Lower lobe of right lung (tissue), 2 donors: ENCODE results near the gene POU1F1. TPM values are rescaled to one million over a fixed set of nuclear protein-coding genes. Genes with fewer than 3 reads are reported as not detected.

Experiments used
- ATAC-seq, 2 donors: fragments of 200-7000 bp; cut with Tn5 transposase; one replicate each; pipeline ENCODE4 v1.9.1; 2020 to 2022; ENCODE audit warnings: mild to moderate bottlenecking in 2 of 2, moderate library complexity in 2 of 2
- DNase-seq: peaks from one replicate; pipeline ENCODE4 v3.0.0-alpha.2; 2020
- H3K27ac ChIP-seq: fragments of 200-600 bp; one replicate; pipeline ENCODE4 v1.8.0; 2022
- H3K27me3 ChIP-seq: fragments of 200-600 bp; one replicate; pipeline ENCODE4 v1.8.0; 2022; ENCODE audit warnings: low read depth
- H3K36me3 ChIP-seq: fragments of 200-600 bp; one replicate; pipeline ENCODE4 v1.8.0; 2022; ENCODE audit warnings: mild to moderate bottlenecking
- H3K4me1 ChIP-seq: fragments of 200-600 bp; one replicate; pipeline ENCODE4 v1.8.0; 2022
- H3K4me3 ChIP-seq: fragments of 200-600 bp; one replicate; pipeline ENCODE4 v1.8.0; 2022; ENCODE audit warnings: mild to moderate bottlenecking
- H3K9me3 ChIP-seq: fragments of 200-600 bp; one replicate; pipeline ENCODE4 v1.8.0; 2022
- intact Hi-C: fragments of 100-400 bp; cut with DNase I; formaldehyde crosslinking; loops from one replicate; pipeline ENCODE4 v1.11.0; 2022
- long read RNA-seq: library from polyadenylated mRNA; unstranded; transcript quantifications from one replicate; pipeline ENCODE4 v2.0.0, GENCODE V29; 2021
- total RNA-seq: library from RNA; stranded (reverse); fragmentation: NEBNext Ultra II Directional; extraction: Animal tissue kit (Norgen Biotek cat#: 25700); gene quantifications from one replicate; pipeline ENCODE4 v1.2.1, GENCODE V29; 2021
- TF ChIP-seq, protein P1 (sequence below): fragments of 200-600 bp; IDR thresholded peaks from one replicate; pipeline ENCODE4 v1.8.0; 2022; ENCODE audit warnings: antibody characterized with exemption, mild to moderate bottlenecking
- donor health status: DM: no; HTN: yes; CAD: no; lungs with severe emphysema.

Gene POU1F1, protein sequence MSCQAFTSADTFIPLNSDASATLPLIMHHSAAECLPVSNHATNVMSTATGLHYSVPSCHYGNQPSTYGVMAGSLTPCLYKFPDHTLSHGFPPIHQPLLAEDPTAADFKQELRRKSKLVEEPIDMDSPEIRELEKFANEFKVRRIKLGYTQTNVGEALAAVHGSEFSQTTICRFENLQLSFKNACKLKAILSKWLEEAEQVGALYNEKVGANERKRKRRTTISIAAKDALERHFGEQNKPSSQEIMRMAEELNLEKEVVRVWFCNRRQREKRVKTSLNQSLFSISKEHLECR
- total RNA-seq = not detected
- long read RNA-seq = 0 reads

GRCh38 chr3:87276484-87276883 is at the start of gene POU1F1:
Gene POU1F1, minus strand, starts transcription at chr3:87276584. Its CDS starts 122 bp downstream, at chr3:87276462.
- intact Hi-C loops = no loop called here
- TF ChIP-seq, protein P1, sequence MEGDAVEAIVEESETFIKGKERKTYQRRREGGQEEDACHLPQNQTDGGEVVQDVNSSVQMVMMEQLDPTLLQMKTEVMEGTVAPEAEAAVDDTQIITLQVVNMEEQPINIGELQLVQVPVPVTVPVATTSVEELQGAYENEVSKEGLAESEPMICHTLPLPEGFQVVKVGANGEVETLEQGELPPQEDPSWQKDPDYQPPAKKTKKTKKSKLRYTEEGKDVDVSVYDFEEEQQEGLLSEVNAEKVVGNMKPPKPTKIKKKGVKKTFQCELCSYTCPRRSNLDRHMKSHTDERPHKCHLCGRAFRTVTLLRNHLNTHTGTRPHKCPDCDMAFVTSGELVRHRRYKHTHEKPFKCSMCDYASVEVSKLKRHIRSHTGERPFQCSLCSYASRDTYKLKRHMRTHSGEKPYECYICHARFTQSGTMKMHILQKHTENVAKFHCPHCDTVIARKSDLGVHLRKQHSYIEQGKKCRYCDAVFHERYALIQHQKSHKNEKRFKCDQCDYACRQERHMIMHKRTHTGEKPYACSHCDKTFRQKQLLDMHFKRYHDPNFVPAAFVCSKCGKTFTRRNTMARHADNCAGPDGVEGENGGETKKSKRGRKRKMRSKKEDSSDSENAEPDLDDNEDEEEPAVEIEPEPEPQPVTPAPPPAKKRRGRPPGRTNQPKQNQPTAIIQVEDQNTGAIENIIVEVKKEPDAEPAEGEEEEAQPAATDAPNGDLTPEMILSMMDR = no peak
- H3K4me3 ChIP-seq = no peak within 1 kb of the TSS

DNA sequence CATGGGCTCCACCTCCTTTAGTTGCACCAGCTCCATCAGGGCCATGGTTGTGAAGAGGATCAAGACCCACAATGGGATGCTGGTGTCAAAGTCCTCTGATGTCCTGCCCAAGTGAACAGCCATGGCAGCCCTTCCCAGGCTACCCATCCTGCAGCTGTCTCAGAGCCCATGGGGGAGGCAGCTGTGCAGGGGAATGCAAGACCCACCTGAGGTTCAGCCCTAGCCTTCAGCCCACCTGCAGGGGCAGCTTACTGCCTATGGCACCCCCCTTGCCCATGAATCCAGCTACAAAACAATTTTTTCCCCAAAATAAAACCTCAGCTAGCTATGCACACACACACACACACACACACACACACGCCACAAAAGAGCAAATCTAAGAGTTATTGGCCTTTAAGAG is 48.2 kb upstream of the POU1F1 start:
- H3K4me1 ChIP-seq = no peaks in the 10 kb centered on the region
- H3K27ac ChIP-seq = no peak overlapping the region
- no peaks in the 10 kb centered on the region for H3K9me3 ChIP-seq
- no peaks in the 10 kb centered on the region for H3K36me3 ChIP-seq
- intact Hi-C loops = no loop called here
- no peaks in the 10 kb centered on the region for H3K27me3 ChIP-seq
- ATAC-seq (peak in 1 of 2 donors; percentile 11), DNase-seq (no peak)
- H3K4me3 ChIP-seq = no peak overlapping the region
- TF ChIP-seq, protein P1 = no peak

More at GRCh38 chr3:87276484-87276883, at the start of gene POU1F1:
- Histone ChIP-seq H3K27ac (no peak within 1 kb of the TSS), H3K4me1 (no peaks in the 10 kb centered on the region), H3K9me3 (no peaks in the 10 kb centered on the region), H3K27me3 (no peaks in the 10 kb centered on the region), H3K36me3 (no peaks in the 10 kb centered on the region)
- ATAC-seq (no peak), DNase-seq (no peak)

DNA sequence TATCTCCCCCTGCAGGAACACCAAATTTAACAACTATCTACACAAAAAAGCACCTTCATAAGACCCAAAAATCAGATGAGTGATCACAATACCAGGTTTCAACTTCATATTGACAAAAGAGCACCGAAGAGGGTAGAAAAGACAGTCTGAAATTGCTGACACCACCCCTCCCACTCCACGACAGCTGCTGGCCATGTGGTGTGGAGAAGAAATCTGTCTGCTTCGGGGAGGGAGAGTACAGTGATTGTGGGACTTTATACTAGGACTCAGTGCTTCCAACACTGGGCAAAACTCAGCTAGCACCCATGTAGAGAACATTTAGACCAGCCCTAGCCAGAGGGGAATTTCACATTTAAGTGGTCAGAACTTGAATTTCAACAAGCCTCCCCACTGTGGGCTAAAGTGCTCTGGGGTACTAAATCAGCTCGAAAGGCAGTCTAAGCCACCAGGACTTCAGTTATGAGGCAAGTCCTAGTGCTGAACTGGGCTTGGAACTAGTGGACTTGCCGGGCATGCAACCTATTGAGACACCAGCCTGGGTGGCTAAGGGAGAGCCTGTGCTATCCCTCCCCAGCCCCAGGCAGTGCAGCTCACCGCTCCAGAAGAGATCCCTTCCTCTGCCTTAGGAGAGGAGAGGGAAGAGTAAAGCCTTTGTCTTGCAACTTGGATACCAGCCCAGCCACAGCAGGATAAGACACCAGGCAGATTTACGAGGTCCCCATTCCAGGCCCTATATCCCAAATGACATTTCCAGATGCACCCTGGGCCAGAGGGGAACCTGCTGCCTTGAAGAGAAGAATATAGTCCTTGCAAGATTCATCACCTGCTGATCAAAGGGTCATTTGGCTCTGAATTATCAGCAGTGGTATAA is 44.6 kb upstream of the POU1F1 start:
- Histone ChIP-seq H3K36me3 (no peaks in the 10 kb centered on the region), H3K27me3 (no peaks in the 10 kb centered on the region), H3K4me3 (no peak overlapping the region), H3K4me1 (no peaks in the 10 kb centered on the region), H3K27ac (no peak overlapping the region), H3K9me3 (no peaks in the 10 kb centered on the region)
- ATAC-seq (no peak), DNase-seq (no peak)
- TF ChIP-seq, protein P1 = no peak
- intact Hi-C loops = no loop called here

- H3K36me3 ChIP-seq = no peaks in the 10 kb centered on the region
- H3K27ac ChIP-seq = no peak overlapping the region
- no peaks in the 10 kb centered on the region for H3K4me1 ChIP-seq
- no peak for DNase-seq
- intact Hi-C loops = no loop called here
- ATAC-seq = no peak
- TF ChIP-seq, protein P1 = no peak
- H3K4me3 ChIP-seq = no peak overlapping the region
- H3K27me3 ChIP-seq = no peaks in the 10 kb centered on the region
- no peaks in the 10 kb centered on the region for H3K9me3 ChIP-seq
Observed at GRCh38 chr3:87318617-87319021, 42.2 kb upstream of the POU1F1 start.

GRCh38 chr3:87317779-87318178 is 41.4 kb upstream of the POU1F1 start:
- no peak overlapping the region for H3K4me3 ChIP-seq
- H3K4me1 ChIP-seq = no peaks in the 10 kb centered on the region
- no peak for DNase-seq
- TF ChIP-seq, protein P1 = no peak
- H3K36me3 ChIP-seq = no peaks in the 10 kb centered on the region
- H3K27me3 ChIP-seq = no peaks in the 10 kb centered on the region
- H3K9me3 ChIP-seq = no peaks in the 10 kb centered on the region
- no peak overlapping the region for H3K27ac ChIP-seq
- intact Hi-C loops = no loop called here
- no peak for ATAC-seq
